ENCODE measurements around the gene LCE6A.

DNA sequence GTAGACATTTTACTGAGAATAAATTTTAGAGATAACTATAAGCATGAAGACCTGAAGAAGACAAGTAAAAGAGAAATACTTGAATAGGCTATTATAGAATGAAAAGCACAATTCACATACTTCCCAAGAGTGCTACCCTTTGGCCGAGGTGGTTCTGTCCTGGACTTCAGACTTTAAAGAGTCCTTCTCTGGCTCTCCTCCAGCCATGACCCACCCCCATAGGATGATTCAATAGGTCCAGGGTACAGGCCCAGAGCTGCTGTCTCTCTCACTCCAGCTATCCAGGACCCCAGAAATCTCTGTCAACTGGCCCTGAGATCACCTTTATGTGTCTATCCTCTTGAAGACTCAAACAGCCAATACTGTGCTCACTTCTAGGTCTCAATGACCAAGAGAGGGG, 34.2 kb downstream of the LCE6A start:
- no peak for TF ChIP-seq CTCF (IDR thresholded peaks at IDR 0.05)
- no peak for TF ChIP-seq EZH2 (IDR thresholded peaks at IDR 0.05)
